Retinal pigment epithelial cell (primary cell): ENCODE results near the gene MTHFD1L.

Experiments
- DNase-seq: peaks from one replicate; pipeline ENCODE4 v3.0.0-alpha.2; 2010; ENCODE audit warnings: low read depth
- H3K4me3 ChIP-seq: 2 replicates; pipeline ENCODE4 v1.5.1; 2011; ENCODE audit warnings: mild to moderate bottlenecking, low read length, control low read depth, moderate library complexity
- TF ChIP-seq, protein P1 (sequence below): conservative IDR thresholded peaks from 2 replicates; pipeline ENCODE4 v1.5.1; 2011; ENCODE audit warnings: low read depth, low read length, control low read depth, inconsistent platforms

Gene MTHFD1L

DNA sequence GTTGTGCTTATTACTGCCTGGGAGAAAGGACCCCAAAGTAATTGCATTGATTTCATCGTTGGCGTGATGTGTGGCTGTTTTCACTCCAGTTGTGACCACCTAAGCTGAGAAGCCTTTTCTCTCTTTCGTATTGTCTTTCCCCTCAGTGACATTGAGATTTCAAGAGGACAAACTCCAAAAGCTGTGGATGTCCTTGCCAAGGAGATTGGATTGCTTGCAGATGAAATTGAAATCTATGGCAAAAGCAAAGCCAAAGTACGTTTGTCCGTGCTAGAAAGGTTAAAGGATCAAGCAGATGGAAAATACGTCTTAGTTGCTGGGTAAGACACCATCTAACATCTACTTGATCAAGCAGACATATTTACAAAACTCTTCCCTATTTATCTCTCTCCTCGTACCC, 60.5 kb downstream of the MTHFD1L start:
- no peak for DNase-seq
- no peak overlapping the region for H3K4me3 ChIP-seq
- TF ChIP-seq, protein P1, sequence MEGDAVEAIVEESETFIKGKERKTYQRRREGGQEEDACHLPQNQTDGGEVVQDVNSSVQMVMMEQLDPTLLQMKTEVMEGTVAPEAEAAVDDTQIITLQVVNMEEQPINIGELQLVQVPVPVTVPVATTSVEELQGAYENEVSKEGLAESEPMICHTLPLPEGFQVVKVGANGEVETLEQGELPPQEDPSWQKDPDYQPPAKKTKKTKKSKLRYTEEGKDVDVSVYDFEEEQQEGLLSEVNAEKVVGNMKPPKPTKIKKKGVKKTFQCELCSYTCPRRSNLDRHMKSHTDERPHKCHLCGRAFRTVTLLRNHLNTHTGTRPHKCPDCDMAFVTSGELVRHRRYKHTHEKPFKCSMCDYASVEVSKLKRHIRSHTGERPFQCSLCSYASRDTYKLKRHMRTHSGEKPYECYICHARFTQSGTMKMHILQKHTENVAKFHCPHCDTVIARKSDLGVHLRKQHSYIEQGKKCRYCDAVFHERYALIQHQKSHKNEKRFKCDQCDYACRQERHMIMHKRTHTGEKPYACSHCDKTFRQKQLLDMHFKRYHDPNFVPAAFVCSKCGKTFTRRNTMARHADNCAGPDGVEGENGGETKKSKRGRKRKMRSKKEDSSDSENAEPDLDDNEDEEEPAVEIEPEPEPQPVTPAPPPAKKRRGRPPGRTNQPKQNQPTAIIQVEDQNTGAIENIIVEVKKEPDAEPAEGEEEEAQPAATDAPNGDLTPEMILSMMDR: no peak

DNA sequence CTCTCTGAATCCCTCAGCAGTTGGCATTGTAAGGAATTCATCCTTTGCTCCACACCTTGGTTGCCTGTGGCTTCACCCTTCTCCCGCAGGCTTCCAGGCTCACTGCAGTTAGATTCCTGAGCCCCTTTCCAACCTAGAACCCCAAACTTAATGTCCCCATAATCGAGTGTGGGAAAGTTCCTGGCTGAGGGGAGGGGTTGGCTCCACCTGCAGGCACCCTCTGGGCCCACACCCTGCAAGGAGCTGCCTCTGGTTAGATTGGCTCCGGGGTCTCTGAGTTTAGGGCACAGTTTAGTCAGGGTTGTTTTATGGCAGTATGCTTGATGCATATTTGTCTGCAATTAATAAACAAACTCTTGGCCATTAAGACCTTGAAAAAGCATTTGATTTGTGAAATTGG, 63.4 kb downstream of the MTHFD1L start:
- TF ChIP-seq, protein P1: peak; percentile 51
- no peak for DNase-seq
- no peak overlapping the region for H3K4me3 ChIP-seq

DNA sequence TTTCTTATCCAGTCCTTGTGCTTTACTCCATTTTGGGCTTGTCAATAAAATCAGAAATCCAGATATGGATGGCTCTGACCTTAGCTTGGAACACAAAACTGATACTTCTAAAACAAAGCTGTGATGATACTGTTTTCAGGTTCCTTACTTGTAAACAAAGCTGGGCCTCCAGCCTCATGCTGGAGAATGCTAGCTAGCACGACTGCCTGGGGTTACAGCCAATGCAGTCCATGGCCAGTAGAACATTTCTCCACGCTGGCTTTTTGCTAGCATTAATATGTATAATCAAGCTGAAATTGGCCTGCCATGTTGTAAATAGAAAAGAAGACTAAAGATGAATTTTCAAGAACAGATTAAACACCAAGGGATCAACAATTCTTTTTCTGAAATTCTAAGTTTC, 63.9 kb downstream of the MTHFD1L start:
- no peak for DNase-seq
- TF ChIP-seq, protein P1: no peak

DNA sequence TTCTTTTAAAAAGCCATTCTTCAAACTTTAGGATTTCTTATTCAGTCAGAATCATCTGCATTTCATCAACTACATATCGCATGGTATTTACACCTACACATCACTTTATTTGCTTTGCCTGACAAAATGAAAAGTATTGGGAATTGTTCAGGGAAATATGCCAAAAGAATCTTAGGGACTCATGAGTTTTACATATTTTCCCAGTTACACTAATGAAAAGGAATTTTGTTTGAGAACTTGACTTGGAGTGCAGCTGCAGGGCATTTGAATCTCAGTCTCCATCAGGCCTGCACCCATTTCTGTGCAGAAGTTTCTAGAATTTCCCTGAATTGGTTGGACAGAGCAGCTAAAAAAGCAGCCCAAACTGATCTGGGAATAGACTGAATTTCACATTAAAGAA, 65.3 kb downstream of the MTHFD1L start:
- peak; percentile 16 for DNase-seq
- no peak overlapping the region for H3K4me3 ChIP-seq
- TF ChIP-seq, protein P1: no peak

More for the DNA sequence above, 63.9 kb downstream of the MTHFD1L start:
- no peak overlapping the region for H3K4me3 ChIP-seq

DNA sequence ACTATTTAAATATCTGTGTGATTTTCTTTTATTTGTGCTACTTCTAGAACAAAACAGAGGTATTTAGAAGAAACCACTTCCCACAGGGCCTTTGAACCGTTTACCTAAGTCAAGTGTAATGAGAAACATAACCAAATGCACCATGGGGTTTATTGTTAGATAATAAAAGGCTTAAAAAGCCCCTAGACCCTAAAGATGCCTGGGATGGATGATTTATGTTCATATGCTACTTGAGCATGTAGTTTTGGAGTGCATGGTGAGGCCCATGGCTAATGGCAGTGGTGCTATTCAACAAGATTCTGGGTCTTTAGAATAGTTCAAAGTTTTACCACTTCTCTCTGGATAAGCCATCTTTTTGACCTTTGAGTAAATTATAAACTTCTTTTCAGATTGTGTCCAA, 65.9 kb downstream of the MTHFD1L start:
- TF ChIP-seq, protein P1: no peak
- no peak overlapping the region for H3K4me3 ChIP-seq
- DNase-seq: no peak

DNA sequence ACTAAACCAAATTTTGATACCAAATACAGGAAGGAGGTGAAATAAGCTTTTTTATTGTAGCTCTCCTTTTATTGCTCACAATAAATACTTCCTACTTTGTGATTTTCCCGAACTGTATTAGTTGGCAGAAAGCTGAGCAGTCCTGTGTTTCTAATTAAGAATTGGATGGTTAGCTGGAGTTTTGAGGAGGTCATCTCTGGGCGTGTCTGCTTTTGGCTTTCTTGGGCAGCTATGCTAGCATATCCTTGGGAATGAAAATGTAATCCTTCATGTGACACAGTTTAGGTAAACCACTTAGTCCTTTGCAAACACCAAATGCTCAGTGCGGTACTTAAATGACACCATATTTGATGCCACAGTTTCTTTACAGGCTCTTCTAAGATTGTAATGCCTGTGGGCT, 67.5 kb downstream of the MTHFD1L start:
- DNase-seq: peak; percentile 34
- TF ChIP-seq, protein P1: no peak

DNA sequence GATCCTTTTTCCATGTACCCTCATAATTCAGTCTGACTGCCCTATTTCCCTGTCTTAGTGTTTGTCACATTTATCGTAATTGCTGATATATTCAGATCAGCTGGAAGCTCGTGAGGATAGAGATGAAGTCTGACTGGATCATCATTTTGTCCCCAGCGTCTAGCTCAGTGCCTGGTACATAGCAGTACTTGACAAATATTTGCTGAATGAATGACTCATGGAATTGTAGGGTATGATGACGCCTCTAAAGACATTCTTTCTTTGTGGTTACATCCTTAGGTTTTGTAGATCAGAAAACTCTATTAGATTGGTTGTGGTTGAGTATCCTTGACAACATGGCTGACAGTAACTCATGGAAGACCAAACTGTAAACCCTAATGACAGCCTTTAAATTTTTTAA, 68.9 kb downstream of the MTHFD1L start:
- peak; percentile 66 for DNase-seq
- TF ChIP-seq, protein P1: no peak
- no peak overlapping the region for H3K4me3 ChIP-seq

More for the DNA sequence above, 67.5 kb downstream of the MTHFD1L start:
- no peak overlapping the region for H3K4me3 ChIP-seq
